Upper lobe of right lung (tissue), 1 donor: ENCODE data around the gene OSCP1. TPM values are rescaled to one million over a fixed set of nuclear protein-coding genes. Genes with fewer than 3 reads are reported as not detected.

Experiments used
- ATAC-seq: fragments of 200-7000 bp; cut with Tn5 transposase; one replicate; pipeline ENCODE4 v1.9.1; 2020; ENCODE audit warnings: mild to moderate bottlenecking, moderate library complexity
- DNase-seq: peaks from one replicate; pipeline ENCODE4 v3.0.0-alpha.2; 2020
- H3K27ac ChIP-seq: fragments of 200-600 bp; one replicate; pipeline ENCODE4 v1.8.0; 2022
- H3K27me3 ChIP-seq: fragments of 200-600 bp; one replicate; pipeline ENCODE4 v1.8.0; 2022; ENCODE audit warnings: mild to moderate bottlenecking
- H3K36me3 ChIP-seq: fragments of 200-600 bp; one replicate; pipeline ENCODE4 v1.8.0; 2022
- H3K4me1 ChIP-seq: fragments of 200-600 bp; one replicate; pipeline ENCODE4 v1.8.0; 2022
- H3K4me3 ChIP-seq: fragments of 200-600 bp; one replicate; pipeline ENCODE4 v1.8.0; 2022; ENCODE audit warnings: mild to moderate bottlenecking
- H3K9me3 ChIP-seq: fragments of 200-600 bp; one replicate; pipeline ENCODE4 v1.8.0; 2022
- intact Hi-C: fragments of 100-400 bp; cut with DNase I; formaldehyde crosslinking; loops from one replicate; pipeline ENCODE4 v1.11.0; 2022
- total RNA-seq: library from RNA; stranded (reverse); fragmentation: NEBNext Ultra II Directional; extraction: Animal tissue kit (Norgen Biotek cat#: 25700); gene quantifications from one replicate; pipeline ENCODE4 v1.2.1, GENCODE V29; 2021
- TF ChIP-seq, protein P1 (sequence below): fragments of 200-600 bp; IDR thresholded peaks from one replicate; pipeline ENCODE4 v1.8.0; 2022; ENCODE audit warnings: antibody characterized with exemption
- donor health status: DM: no; HTN: yes; CAD: no; lungs with severe emphysema.

Gene OSCP1
- total RNA-seq, 1 donor from 2014 or later, result 8.2 TPM

DNA sequence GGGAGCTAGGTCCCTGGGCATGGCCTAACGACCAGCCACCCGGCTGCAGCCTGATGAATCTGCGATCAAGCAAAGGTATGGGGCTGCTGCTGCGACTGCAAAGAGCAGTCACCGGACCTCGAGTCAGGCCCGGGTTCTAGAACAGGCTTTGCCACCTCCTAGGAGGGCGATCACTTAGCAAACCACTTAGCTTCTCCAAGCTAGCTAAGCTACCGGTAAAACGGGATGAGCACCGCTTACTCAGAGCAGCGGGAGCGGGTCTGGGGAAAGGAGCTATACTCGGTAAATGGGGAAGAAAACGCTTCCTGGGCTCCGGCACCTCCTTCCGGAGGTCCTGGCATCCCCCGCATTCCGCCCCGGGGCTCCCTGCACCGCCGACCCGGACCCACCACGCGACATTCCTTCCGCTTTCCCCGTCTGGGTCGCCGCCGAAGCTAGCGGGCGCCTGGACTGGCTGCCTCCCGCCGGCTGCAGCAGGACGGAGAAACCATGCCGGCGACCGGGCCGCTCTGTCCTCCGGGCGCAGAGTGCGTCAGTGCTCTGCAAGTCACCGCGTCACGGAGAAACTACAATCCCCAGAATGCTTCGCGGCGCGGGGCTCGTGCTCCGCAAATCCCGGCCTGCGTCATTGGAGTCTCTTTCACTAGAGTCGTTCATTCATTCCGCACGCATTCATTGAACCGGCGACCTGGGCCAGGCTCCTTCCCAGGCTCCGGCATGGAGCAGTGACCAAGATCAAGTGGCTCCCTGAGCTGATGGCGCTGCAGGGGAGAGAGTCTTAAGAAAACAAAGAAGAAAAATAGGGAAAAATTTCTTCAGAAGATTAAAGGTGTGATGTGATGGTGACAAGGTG is 52.6 kb downstream of the OSCP1 start, which contains the start of gene LSM10:
Gene LSM10, minus strand, starts transcription at position 531 of the 853 bp plus-strand sequence. CDS start 3,779 bp downstream, outside the sequence.
- peak; percentile 96 for DNase-seq
- Histone ChIP-seq H3K27ac (peak within 1 kb of the TSS; percentile 87), H3K4me1 (peaks cover 18% of the 10 kb centered on the region), H3K27me3 (no peaks in the 10 kb centered on the region), H3K9me3 (no peaks in the 10 kb centered on the region), H3K36me3 (peaks cover 17% of the 10 kb centered on the region), H3K4me3 (peak within 1 kb of the TSS; percentile 77)
- intact Hi-C loops, result no loop called here
- peak; percentile 94 for ATAC-seq
- TF ChIP-seq, protein P1, sequence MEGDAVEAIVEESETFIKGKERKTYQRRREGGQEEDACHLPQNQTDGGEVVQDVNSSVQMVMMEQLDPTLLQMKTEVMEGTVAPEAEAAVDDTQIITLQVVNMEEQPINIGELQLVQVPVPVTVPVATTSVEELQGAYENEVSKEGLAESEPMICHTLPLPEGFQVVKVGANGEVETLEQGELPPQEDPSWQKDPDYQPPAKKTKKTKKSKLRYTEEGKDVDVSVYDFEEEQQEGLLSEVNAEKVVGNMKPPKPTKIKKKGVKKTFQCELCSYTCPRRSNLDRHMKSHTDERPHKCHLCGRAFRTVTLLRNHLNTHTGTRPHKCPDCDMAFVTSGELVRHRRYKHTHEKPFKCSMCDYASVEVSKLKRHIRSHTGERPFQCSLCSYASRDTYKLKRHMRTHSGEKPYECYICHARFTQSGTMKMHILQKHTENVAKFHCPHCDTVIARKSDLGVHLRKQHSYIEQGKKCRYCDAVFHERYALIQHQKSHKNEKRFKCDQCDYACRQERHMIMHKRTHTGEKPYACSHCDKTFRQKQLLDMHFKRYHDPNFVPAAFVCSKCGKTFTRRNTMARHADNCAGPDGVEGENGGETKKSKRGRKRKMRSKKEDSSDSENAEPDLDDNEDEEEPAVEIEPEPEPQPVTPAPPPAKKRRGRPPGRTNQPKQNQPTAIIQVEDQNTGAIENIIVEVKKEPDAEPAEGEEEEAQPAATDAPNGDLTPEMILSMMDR, result no peak

DNA sequence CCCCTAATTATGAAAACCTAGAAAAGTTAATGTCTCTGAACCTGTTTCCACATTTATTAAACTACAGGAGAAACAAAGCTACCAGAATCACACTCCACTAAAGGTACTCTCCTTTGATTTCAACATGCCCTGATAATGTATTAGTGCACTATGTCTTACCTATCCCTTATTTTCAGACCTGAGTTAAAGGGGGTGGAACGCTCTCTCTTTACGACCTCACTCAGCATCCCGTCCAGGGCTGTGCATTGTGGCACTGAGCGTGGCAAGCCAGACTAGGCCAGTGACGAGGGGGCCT is 53.2 kb downstream of the OSCP1 start:
- no peaks in the 10 kb centered on the region for H3K27me3 ChIP-seq
- peak overlapping the region; percentile 87 for H3K27ac ChIP-seq
- TF ChIP-seq, protein P1, result no peak
- H3K36me3 ChIP-seq, result peaks cover 23% of the 10 kb centered on the region
- H3K4me3 ChIP-seq, result peak overlapping the region; percentile 77
- H3K9me3 ChIP-seq, result no peaks in the 10 kb centered on the region
- peak; percentile 40 for ATAC-seq
- H3K4me1 ChIP-seq, result peaks cover 18% of the 10 kb centered on the region
- DNase-seq, result no peak
- intact Hi-C loops, result no loop called here

DNA sequence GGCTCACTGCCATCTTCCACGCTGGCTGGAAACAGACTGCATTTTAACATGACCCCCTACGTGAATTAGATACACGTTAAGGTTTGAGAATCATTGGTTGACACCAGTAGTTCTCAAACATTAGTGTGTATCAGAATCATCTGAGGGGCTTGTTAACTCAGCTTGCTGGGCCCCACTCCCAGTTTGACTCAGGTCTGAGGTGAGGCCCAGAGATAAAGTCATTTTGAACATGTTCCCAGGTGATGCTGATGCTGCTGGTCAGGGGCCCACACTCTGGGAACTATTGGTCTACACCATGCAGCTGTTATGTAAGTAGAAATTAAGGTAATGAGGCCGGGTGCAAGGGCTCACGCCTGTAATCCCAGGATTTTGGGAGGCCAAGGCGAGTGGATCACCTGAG is 53.9 kb downstream of the OSCP1 start:
- no peak overlapping the region for H3K27ac ChIP-seq
- intact Hi-C loops, result no loop called here
- H3K4me3 ChIP-seq, result peak overlapping the region; percentile 77

DNA sequence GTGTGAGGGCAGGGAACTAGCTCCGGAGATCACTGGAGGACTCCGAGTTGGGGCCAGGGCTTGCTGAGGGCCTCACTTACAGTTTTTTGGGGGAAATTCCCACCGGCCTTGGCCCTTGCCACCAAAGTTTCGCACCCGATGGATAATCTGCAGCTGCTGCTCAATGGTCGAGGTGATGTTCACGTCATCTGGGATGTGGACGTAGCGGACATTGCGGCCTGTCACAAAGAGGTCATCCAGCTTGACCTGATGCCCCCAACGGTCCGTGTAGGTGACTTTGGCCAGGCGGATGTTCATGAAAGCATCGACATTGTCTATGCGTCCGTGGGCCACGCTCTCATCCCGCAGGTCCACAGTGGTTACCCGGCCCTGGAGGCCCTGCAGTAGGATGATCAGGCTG is 56.6 kb downstream of the OSCP1 start:
- Histone ChIP-seq H3K4me3 (no peak overlapping the region), H3K27me3 (no peaks in the 10 kb centered on the region), H3K4me1 (peaks cover 23% of the 10 kb centered on the region), H3K9me3 (no peaks in the 10 kb centered on the region), H3K27ac (no peak overlapping the region), H3K36me3 (peaks cover 44% of the 10 kb centered on the region)
- DNase-seq, result no peak
- TF ChIP-seq, protein P1, result no peak
- intact Hi-C loops, result no loop called here
- ATAC-seq, result no peak

More for the DNA sequence above, 53.9 kb downstream of the OSCP1 start:
- DNase-seq, result no peak
- peaks cover 13% of the 10 kb centered on the region for H3K4me1 ChIP-seq
- TF ChIP-seq, protein P1, result no peak
- no peaks in the 10 kb centered on the region for H3K27me3 ChIP-seq
- peaks cover 30% of the 10 kb centered on the region for H3K36me3 ChIP-seq
- no peak for ATAC-seq
- no peaks in the 10 kb centered on the region for H3K9me3 ChIP-seq

DNA sequence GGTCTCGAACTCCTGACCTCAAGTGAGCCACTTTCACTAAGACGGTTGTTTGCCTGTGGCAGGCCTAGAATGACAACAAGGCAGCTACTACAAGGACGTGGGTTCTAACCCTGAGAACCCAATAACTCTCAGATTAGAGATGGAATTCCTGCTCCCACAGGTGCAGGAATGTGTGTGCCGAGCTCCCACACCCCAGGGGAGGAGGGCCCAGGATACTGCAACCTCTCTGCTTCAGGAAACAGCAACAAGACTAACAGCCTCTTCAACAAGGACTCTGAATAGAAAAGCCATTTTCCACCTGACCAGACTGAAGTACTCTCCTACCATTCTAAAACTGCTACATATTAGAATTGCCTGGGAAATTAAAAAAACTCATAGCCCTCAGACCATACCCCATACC is 57.4 kb downstream of the OSCP1 start:
- DNase-seq (no peak), ATAC-seq (no peak)
- no peaks in the 10 kb centered on the region for H3K27me3 ChIP-seq
- TF ChIP-seq, protein P1, result no peak
- peaks cover 44% of the 10 kb centered on the region for H3K36me3 ChIP-seq
- no peak overlapping the region for H3K4me3 ChIP-seq
- H3K4me1 ChIP-seq, result peaks cover 22% of the 10 kb centered on the region
- no peak overlapping the region for H3K27ac ChIP-seq
- intact Hi-C loops, result no loop called here
- H3K9me3 ChIP-seq, result no peaks in the 10 kb centered on the region
